Hepatic stellate cell (primary cell): ENCODE results near the gene SLC6A9.

Experiments used
- DNase-seq: peaks from one replicate; pipeline ENCODE4 v3.0.0; 2011; ENCODE audit warnings: low spot score

SLC6A9 gene

DNA sequence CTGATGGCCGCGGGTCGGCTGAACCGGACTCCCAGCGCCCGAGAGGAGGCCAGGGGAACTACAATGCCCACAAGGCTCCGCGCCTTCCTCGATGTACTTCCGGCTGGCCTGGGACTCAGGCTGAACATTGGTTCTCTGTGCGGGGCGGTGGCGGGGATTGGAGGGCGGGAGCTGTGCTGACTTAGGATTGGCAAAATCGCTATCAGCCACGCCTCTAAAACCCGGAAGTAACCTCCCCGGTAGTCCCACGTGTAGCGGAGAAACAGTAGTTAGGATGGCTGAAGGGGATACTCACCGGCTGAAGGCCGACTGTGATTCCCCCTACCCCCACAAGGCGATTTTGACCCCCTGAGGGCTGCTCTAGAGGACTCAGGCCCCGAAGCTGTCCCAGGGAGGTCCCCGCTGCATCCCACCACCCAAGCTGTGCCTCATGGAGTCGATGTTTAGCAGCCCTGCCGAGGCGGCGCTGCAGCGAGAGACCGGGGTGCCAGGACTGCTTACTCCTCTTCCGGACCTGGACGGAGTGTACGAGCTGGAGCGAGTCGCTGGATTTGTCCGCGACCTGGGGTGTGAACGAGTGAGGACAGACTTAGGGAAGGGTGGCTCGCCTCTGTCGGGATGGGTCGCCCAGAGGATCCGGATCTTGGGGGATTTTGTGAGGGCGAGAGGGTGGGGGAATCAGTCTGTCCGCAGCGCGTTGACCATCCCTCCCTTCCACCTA is 61.4 kb downstream of the SLC6A9 start, which contains the start of gene DPH2:
TSS of gene DPH2 (plus strand) at position 265 of the 721 bp plus-strand sequence. CDS start at position 431, 166 bp downstream.
- peak; percentile 100 for DNase-seq

DNA sequence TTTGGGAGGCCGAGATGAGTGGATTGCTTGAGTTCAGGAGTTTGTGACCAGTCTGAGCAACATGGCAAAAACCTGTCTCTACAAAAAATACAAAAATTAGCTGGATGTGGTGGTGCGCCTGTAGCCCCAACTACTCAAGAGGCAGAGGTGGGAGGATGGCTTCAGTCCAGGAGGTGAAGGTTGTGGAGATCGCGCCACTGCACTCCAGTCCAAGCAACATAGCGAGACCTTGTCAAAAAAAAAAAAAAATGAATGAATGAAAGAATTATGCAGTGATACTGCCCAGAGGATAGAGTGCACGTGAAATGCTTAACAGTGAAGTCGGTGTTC is 61.9 kb downstream of the SLC6A9 start:
- DNase-seq, result no peak

DNA sequence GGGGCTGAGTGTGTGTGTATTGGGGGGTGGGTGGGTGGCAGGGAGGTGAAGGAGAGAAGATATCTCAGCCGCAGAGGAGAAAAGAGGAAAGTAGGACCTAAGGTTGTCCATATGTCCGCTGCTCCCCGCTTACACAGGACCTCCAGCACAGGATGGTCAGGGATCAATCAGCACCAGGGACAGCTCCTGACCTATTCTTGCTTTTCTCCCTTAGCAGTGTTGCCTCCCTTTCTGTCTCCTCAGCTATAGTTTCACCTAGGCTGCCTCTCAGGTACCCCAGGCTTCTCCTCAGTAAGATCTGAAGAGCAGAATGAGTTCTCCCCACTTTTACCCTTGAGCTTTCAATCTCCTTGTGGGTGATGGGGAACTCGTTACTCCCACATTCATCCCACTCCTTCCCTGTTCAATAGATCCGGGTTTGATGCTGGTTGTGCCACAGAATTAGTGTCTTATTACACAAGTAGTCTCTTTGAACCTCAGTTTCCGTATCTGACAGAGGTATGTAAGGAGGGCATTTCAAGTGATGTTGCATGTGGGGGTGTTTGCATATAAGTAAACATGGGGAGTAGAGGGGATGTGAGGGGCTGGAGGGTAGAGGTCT is 62.8 kb downstream of the SLC6A9 start:
- DNase-seq, result peak; percentile 39

DNA sequence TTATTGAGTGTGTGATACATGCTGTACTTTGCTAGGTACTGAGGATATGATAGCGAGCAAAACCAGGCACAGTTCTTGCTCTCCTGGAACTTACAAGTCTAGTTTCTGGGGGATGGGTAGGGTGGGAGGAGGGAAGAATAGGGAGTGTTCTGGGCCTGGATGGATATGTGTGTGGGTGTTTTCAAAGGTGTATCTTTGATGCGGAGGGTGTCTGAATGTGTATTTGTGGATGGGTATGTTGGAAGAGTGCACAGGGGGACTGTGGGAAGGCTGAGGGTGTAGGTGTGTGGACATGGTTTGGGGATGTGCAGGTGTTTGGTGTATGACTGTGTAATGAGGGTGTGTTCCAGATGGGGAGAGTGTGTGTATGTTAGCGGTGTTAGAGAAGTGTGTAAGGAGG is 65.9 kb downstream of the SLC6A9 start:
- no peak for DNase-seq

DNA sequence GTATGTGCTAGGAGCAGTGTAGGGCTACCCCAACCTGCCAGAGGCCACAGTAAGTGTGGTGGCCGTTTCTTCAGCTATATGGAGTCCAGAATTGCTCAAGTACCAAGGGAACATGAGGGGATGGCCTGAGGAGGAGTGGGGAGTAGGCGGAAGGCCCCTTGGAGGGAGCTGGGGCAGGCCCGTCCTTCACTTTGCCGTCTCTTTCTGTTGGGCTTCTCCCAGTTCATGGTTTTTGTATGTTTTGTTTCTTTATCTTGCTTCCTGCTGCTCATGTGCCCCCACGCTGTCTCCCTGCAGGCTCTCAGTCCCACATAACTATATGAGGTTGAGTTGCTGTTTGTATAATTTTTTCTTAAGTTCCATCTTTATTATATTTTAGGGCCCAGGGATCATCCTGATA is 67.4 kb downstream of the SLC6A9 start:
- DNase-seq, result no peak

DNA sequence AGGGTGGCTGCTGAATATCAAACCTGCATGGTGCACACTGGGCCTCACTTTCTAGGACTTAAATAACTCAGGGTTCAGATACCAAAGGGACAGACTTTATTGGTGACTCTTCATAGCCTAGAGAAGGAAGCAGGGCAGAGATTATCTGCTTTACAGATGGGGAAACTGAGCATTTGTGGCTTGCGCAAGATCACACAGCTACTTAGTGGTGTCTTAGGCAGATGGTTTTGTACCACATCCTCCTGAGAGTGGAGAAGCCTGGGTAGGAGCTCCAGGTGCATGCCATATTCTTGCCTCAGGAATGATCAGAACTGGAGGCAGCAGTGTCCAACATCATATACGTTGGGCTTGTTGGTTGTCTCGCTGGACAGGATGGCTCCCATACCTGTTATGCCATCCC is 68.3 kb downstream of the SLC6A9 start:
- no peak for DNase-seq

DNA sequence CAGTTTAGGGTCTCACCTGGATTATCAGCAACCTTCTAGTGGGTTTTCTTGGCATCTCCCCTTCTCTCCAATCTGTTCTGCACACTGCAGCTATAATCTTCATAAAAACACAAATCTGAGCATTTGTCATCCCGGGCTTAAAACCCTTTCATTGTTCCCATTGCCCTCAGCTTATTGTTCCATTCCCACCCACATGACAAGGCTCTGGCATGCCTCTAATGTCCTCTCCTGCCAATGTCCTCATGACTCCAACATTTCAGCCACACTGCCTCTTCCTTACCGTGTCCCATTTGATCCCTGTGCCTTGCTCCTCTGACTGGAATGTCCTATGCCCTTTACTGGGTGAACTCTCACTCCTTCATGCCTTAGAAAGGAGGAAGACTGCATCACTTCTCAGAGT is 68.9 kb downstream of the SLC6A9 start:
- no peak for DNase-seq

DNA sequence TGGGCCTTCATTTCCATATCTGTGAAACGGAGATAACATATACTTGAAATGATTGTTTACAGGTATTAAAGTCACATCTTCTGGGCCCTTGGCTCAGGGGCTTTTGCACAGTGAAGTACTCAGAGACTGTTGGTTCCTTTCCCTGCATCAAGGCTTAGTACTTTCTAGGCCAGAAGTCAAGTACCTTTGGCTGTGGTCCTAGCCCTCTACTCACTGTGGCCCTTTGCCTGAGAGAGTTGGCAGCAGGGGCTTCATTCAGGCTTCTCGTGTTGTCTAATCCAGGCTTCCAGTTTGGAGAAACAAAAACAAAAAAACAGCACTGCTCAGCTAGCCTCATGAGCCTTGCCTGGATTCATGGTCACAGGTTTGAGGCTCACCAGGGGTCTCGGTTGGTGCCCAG is 69.6 kb downstream of the SLC6A9 start:
- no peak for DNase-seq

DNA sequence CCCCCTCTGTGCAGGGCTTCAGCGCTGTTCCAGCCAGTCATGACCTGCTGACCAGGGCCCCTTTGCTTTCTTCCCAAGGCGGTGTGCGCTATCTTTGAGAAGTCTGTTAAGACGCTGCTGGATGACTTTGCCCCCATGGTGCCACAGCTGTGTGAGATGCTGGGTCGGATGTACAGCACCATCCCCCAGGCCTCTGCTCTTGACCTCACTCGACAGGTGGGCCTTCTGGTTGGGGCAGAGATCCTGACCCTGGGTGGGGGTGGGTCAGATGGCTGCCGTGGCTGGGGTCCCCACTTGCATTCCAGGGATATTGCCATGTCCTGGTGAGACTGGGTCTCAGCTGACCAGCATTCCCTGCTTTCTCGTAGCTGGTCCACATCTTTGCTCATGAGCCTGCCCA is 70.5 kb downstream of the SLC6A9 start:
- no peak for DNase-seq

DNA sequence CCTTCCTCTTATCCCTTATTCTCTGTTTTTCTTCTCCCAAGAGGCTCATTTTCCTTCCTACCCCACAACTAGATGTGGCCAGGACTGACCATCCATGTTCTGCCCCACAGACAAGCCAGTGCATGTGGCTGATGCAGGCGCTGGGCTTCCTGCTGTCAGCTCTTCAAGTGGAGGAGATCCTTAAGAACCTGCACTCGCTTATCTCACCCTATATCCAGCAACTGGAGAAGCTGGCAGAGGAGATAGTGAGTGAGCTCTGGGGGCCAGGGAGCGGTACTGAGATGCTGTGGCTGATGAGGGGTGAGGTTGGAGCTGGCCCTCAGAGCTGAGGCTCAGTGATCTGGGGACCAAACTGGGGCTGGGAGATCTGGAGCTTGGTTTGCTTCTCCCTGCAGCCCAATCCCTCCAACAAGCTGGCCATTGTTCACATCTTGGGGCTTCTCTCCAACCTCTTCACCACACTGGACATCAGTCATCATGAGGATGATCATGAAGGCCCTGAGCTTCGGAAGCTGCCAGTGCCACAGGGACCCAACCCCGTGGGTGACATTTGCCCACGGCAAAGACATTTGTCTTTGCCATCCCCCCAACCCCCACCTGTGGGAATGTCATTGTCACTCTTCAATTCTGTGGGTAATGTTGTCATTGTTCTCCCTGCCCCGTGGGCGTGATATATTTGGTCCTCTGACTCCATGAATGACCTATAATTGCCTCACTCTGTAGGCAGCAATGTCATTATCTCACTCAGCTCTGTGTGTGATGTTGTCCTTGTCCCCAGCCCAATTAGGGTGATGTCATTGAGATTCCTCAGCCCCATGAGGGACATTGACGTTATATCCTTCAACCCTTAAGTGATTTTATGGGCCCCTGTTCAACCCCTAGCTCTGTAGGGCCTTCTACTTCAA is 72.7 kb downstream of the SLC6A9 start:
- DNase-seq, result no peak

DNA sequence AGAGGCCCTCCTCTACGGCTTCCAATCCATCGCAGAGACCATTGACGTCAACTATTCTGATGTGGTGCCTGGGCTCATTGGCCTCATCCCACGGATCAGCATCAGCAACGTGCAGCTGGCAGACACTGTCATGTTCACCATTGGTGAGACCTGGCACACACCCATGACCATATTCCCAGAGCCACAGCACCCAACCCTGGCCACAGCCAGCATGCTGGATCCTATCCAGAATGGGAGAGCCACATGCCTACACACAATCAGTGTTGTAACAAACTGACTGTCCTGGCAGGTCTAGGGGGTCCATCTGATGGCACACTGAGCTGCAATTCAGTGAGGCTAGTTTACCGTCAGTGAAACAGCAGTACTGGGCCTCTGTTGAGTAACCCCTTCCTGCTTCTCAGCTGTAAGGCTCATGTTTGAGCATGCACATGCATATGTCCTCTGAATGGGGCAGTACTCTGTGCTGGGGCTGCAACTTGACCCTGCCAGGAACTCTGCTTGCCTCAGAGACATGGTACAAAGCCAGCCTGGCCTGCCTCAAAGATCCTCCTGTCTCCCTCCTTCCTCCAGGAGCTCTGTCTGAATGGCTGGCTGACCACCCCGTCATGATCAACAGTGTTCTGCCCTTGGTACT is 73.7 kb downstream of the SLC6A9 start:
- no peak for DNase-seq

DNA sequence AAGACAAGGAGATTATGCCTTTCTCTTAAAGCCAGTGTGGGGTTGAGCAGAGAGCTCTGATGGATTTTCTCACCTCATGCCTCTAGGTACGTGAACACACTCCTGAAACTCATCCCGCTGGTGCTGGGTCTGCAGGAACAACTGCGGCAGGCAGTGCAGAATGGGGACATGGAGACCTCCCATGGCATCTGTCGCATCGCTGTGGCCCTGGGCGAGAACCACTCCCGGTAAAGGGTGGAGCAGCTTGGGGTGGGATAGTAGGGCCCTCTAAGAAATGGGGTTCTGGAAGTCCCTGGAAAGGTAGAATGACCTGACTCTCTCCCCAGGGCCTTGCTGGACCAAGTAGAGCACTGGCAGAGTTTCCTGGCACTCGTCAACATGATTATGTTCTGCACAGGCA is 75.0 kb downstream of the SLC6A9 start:
- no peak for DNase-seq

DNA sequence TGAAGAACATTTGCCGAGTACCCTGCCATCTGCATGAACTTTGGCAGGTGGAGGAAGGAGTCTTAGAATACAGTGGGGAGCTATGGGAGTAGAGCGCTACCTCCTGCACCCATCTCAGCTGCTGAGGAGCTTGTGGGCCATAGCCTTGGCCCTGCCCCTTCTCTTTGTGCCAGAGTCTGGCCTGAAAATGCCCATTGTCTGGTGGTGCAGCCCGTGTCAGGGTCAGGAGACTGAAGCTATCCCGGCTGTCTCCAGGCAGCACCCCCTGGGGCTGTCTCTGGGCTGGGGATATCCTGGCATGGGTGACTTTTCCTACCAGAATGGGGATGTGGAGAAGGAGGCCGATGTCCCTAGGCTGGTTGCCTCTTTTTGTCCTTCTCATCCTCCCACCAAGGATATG is 77.2 kb downstream of the SLC6A9 start:
- no peak for DNase-seq

DNA sequence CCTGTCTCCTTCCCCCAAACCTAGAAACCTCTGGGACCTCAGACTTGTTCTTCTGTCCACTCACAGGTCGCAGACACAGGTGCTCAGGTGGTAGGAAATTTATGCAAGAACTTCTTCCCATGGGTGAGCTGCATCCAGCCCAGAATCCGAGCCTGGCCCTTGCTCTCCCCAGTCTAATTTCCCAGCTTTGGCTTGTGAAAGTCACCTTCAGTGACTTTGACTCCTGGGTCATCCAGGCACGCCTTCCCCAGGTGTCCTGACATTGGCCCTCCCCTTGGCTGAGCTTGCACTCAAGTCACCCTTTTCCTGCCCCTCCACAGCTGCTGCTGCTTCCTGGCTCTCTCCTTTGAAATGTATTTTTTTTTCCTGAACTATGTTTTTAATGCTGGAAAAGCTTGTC is 77.9 kb downstream of the SLC6A9 start:
- no peak for DNase-seq

DNA sequence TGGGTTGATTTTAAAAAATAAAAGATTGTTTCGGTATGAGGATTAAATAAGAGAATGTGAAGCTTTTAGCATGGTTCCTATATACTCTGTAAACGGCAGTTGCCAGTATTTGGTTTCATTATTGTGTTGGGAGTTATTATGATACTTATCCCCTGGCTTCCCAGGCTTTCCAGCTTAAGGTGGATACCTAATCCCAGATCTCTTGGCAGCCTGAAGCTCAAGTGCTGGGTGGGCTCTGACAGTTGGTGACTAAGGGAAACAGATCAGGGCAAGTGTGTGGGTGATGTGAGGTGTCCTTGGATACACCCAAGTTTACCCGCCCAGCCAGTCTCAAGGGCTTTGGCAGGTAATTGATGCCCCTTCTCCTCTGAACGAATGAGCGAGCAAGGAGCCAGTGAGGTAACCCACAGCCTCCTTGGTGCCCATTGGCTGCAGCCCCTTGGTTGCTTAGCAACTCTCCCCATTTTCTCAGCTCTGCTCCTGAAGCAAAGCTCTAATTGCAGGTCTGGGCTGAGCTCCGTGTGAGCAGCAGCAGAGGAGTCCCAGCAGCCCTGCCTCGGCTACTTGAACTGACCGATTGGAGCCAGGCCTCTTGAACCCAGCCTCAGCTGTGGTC is 78.4 kb downstream of the SLC6A9 start:
- no peak for DNase-seq

DNA sequence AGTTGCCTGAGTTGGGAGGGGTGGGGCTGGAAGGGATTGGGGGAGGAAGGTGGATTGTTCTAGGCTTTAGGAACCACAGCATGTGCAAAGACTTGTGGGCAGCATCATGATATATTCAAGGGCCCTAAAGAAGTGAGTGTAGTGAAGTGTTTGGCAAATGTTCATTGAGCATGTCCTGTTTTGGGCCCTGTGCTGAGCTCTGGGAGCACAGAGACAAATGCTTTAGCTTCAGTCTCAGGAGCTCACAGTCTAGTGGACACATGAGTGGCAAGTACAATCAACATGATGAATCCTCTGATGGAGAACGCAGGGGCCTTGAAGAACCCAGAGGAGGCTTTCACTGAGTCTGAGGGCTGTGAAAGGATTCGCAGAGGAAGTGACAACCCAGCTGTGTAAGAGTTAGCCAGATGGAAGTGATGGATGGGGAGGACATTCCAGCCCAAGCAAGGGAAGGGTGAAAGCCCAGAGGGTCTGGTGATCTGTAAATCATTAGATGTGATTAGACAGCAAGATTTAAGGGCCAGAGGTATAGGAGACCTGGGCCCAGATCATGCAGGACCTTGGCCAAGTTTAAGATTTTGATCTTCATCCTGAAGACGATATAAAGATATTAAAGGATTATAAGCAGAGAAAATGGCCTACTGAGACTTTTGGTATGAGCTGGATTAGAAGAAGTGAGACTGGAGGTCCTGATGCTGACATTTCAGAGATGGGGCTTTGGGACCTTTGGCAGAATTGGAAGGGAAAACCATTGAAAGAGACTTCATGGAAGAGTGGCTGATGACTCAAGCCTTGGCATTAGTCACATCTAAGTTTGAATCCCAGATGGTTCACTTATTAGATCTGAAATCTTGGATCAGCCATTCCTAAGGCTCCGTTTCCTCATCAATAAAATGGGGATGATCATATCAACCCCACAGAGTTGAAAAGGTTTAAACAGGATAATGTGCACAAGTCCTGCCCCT is 80.0 kb downstream of the SLC6A9 start:
- no peak for DNase-seq

DNA sequence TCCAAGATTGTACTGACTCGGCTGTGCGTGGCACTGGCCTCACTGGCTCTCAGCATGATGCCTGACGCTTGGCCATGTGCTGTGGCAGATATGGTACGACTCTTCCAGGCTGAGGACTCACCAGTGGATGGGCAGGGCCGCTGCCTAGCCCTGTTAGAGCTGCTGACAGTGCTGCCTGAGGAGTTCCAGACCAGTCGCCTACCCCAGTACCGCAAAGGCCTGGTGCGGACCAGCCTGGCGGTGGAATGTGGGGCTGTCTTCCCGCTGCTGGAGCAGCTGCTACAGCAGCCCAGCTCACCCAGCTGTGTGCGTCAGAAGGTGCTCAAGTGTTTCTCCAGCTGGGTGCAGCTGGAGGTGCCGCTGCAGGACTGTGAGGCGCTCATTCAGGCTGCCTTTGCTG is 81.6 kb downstream of the SLC6A9 start:
- no peak for DNase-seq

DNA sequence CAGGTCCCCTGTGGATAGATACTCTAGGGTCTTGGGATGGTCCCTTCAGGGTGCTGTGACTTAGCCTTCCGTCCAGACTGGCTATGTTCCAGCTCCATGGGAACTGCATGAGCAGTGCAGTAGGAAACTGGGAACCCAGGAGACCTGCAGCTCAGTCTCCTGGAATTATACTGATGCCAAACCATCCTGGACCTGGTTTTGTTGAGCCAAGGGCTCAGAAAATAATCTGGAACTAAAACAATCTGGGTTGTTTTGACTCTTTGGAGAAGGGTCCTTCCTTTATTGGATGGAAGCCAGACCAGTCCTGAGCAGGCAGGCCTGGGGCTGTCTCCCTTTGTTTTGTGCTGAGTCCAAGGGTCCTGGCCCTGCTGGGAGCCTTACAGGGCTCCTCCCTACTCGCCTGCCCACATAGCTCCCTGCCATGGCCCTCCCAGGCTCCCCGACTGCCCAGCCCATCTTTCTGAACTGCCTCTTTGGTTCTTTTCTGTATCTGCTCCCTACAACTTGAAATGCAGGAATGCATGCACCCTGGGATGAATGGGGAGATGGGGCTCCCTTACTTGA is 83.3 kb downstream of the SLC6A9 start:
- DNase-seq, result no peak

DNA sequence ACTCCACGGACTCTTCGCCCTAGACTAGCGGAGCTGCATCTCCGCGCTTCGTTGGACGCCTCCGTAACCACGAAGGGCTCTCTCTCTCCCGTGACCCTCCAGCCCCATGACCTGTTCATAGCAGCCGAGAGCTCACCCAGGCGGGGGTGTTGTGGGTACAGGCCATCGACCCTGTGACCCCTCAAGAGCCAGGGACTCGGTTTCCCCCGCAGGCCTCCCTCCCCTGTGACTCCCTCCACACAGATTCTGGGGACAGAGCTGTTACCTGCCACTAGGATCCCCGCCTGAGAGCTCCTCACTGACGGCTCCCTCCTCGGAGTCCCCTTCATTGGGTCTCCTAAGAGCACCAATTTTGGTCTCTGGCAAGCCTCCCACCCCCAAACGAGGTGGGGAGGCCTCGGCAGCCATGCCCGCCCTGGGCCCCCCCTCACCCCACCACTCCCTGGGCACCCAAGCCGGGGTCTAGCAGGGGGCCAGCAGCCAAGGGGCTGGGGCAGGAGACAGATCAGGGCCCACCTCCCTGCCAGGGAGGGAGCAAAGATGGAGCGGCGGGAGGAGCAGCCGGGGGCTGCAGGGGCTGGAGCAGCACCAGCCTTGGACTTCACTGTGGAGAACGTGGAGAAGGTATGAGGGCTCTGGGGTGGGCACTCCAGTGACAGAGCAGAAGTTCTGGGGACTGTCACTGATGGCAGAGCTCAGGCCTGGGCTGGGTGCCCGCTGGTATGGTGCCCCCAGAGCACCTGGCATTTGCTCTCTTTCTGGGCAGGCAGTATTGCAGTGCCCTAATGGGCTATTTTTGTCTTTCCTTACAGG is 84.0 kb downstream of the SLC6A9 start:
- DNase-seq, result no peak
